ENCODE results near the gene LIPT2. TPM values are rescaled to one million over a fixed set of nuclear protein-coding genes. Genes with fewer than 3 reads are reported as not detected.

LIPT2 gene
- total RNA-seq, 1 experiment from 2014 or later, result 5.8 TPM

GRCh38 chr11:74534216-74534945, 40.9 kb upstream of the LIPT2 start:
- DNase-seq, result no peak
- H3K27me3 ChIP-seq (ENCODE audit: insufficient read depth, low read depth), result no peaks in the 10 kb centered on the region
- no peaks in the 10 kb centered on the region for H3K36me3 ChIP-seq (ENCODE audit: low read depth)
- no peaks in the 10 kb centered on the region for H3K79me2 ChIP-seq (ENCODE audit: low read depth)
- no peaks in the 10 kb centered on the region for H4K20me1 ChIP-seq (ENCODE audit: insufficient read depth)
- no peaks in the 10 kb centered on the region for H3K9me2 ChIP-seq (ENCODE audit: insufficient read depth)
- CTCF ChIA-PET, result no interaction called here
- peak overlapping the region; percentile 67 for H3K27ac ChIP-seq
- H3K4me2 ChIP-seq, result peak overlapping the region; percentile 74
- POLR2A ChIA-PET (ENCODE audit: unreplicated experiment), result no interaction called here
- intact Hi-C loops (cut with micrococcal nuclease; ENCODE audit: unreplicated experiment), result no loop called here
- peaks cover 70% of the 10 kb centered on the region for H3K4me1 ChIP-seq (replicated peaks; ENCODE audit: insufficient read depth)
- peaks cover 45% of the 10 kb centered on the region for H3F3A ChIP-seq (ENCODE audit: insufficient read depth, low read depth)
- peak overlapping the region; percentile 33; the same call in 1 of the 2 replicates for H3K4me3 ChIP-seq
- H2AFZ ChIP-seq, result peak overlapping the region; percentile 76
- no TSS peak for BruUV-seq (replicated peaks)
- TF ChIP-seq EZH2 (IDR thresholded peaks at IDR 0.05; ENCODE audit: low read depth) (no peak), CTCF (conservative IDR thresholded peaks at IDR 0.05) (no peak)
- H3K9me3 ChIP-seq (ENCODE audit: insufficient read depth, low read depth), result no peaks in the 10 kb centered on the region; the same call in 1 of the 2 replicates

- Histone ChIP-seq H3K9me3 (ENCODE audit: insufficient read depth, low read depth) (no peaks in the 10 kb centered on the region; the same call in 1 of the 2 replicates), H3F3A (ENCODE audit: insufficient read depth, low read depth) (peaks cover 37% of the 10 kb centered on the region), H3K36me3 (ENCODE audit: low read depth) (no peaks in the 10 kb centered on the region), H3K9me2 (ENCODE audit: insufficient read depth) (no peaks in the 10 kb centered on the region), H3K4me2 (peak overlapping the region; percentile 52; the same call in 1 of the 2 replicates), H3K4me1 (replicated peaks; ENCODE audit: insufficient read depth) (peaks cover 60% of the 10 kb centered on the region), H2AFZ (no peak overlapping the region), H4K20me1 (ENCODE audit: insufficient read depth) (no peaks in the 10 kb centered on the region), H3K4me3 (no peak overlapping the region), H3K27ac (no peak overlapping the region), H3K27me3 (ENCODE audit: insufficient read depth, low read depth) (no peaks in the 10 kb centered on the region), H3K79me2 (ENCODE audit: low read depth) (no peaks in the 10 kb centered on the region)
- no peak for DNase-seq
- intact Hi-C loops (cut with micrococcal nuclease; ENCODE audit: unreplicated experiment), result no loop called here
- ChIA-PET POLR2A (ENCODE audit: unreplicated experiment) (no interaction called here), CTCF (no interaction called here)
- no TSS peak for BruUV-seq (replicated peaks)
- TF ChIP-seq CTCF (conservative IDR thresholded peaks at IDR 0.05), result no peak
- no peak for TF ChIP-seq EZH2 (IDR thresholded peaks at IDR 0.05; ENCODE audit: low read depth)
These were observed 39.9 kb upstream of the LIPT2 start for GRCh38 chr11:74533421-74533820.

- no peak for TF ChIP-seq EZH2 (IDR thresholded peaks at IDR 0.05; ENCODE audit: low read depth)
- no peak for TF ChIP-seq CTCF (conservative IDR thresholded peaks at IDR 0.05)
- CTCF ChIA-PET, result no interaction called here
- Histone ChIP-seq H4K20me1 (ENCODE audit: insufficient read depth) (no peaks in the 10 kb centered on the region), H3K4me2 (peak overlapping the region; percentile 52), H3K27me3 (ENCODE audit: insufficient read depth, low read depth) (no peaks in the 10 kb centered on the region), H3K4me1 (replicated peaks; ENCODE audit: insufficient read depth) (peaks cover 53% of the 10 kb centered on the region), H2AFZ (no peak overlapping the region), H3K4me3 (no peak overlapping the region), H3K9me3 (ENCODE audit: insufficient read depth, low read depth) (no peaks in the 10 kb centered on the region; the same call in 1 of the 2 replicates), H3K9me2 (ENCODE audit: insufficient read depth) (no peaks in the 10 kb centered on the region), H3K36me3 (ENCODE audit: low read depth) (no peaks in the 10 kb centered on the region), H3K79me2 (ENCODE audit: low read depth) (no peaks in the 10 kb centered on the region), H3F3A (ENCODE audit: insufficient read depth, low read depth) (peaks cover 29% of the 10 kb centered on the region), H3K27ac (peak overlapping the region; percentile 45)
- peak; percentile 64 to 95 for DNase-seq
- intact Hi-C loops (cut with micrococcal nuclease; ENCODE audit: unreplicated experiment), result no loop called here
- POLR2A ChIA-PET (ENCODE audit: unreplicated experiment), result no interaction called here
- BruUV-seq (replicated peaks), result no TSS peak
These were observed 39.1 kb upstream of the LIPT2 start for GRCh38 chr11:74532501-74533246.
